Type B pancreatic cell (in vitro differentiated cells): Measurements from ENCODE around the gene VENTX. TPM values are rescaled to one million over a fixed set of nuclear protein-coding genes. Genes with fewer than 3 reads are reported as not detected.

Experiments used
- DNase-seq: peaks from one replicate; pipeline ENCODE4 v3.0.0; 2021; ENCODE audit warnings: mixed read lengths; ENCODE audit not compliant: unreplicated experiment; ENCODE audit errors: extremely low spot score
- H3K27ac Mint-ChIP-seq: 2 replicates; pipeline ENCODE4 v1.8.0; 2021; ENCODE audit warnings: mild to moderate bottlenecking, mixed read lengths
- H3K27me3 Mint-ChIP-seq: 2 replicates; pipeline ENCODE4 v1.8.0; 2021; ENCODE audit warnings: mixed read lengths
- H3K36me3 Mint-ChIP-seq: 2 replicates; pipeline ENCODE4 v1.8.0; 2021; ENCODE audit warnings: mixed read lengths
- H3K4me1 Mint-ChIP-seq: one replicate; pipeline ENCODE4 v1.8.0; 2021; ENCODE audit warnings: mixed read lengths; ENCODE audit not compliant: unreplicated experiment
- H3K4me3 Mint-ChIP-seq: 2 replicates; pipeline ENCODE4 v1.8.0; 2021; ENCODE audit warnings: mild to moderate bottlenecking, mixed read lengths
- H3K9me3 Mint-ChIP-seq: 2 replicates; pipeline ENCODE4 v1.8.0; 2021; ENCODE audit warnings: mixed read lengths
- CTCF ChIP-seq: fragments of 200-600 bp; sonication (generic); conservative IDR thresholded peaks from 2 replicates; pipeline ENCODE4 v1.5.0; 2021; ENCODE audit warnings: antibody characterized with exemption, mild to moderate bottlenecking
- total RNA-seq: library from RNA; stranded (reverse); gene quantifications from 2 replicates; pipeline ENCODE4 v1.2.1, GENCODE V29; 2021; ENCODE audit warnings: low replicate concordance

Gene VENTX
- total RNA-seq, 1 donor from 2014 or later: not detected

- no peak overlapping the region for H3K4me3 Mint-ChIP-seq
- H3K9me3 Mint-ChIP-seq: no peaks in the 10 kb centered on the region
- H3K27me3 Mint-ChIP-seq: no peaks in the 10 kb centered on the region
- H3K27ac Mint-ChIP-seq: no peak overlapping the region
- H3K36me3 Mint-ChIP-seq: no peaks in the 10 kb centered on the region
- no peak for TF ChIP-seq CTCF
- no peaks in the 10 kb centered on the region for H3K4me1 Mint-ChIP-seq
- no peak for DNase-seq
Measured at GRCh38 chr10:133207627-133208026, 30.0 kb upstream of the VENTX start.

- H3K4me1 Mint-ChIP-seq: no peaks in the 10 kb centered on the region
- no peak overlapping the region for H3K27ac Mint-ChIP-seq
- no peak for TF ChIP-seq CTCF
- DNase-seq: no peak
- H3K36me3 Mint-ChIP-seq: no peaks in the 10 kb centered on the region
- H3K9me3 Mint-ChIP-seq: no peaks in the 10 kb centered on the region
- no peaks in the 10 kb centered on the region for H3K27me3 Mint-ChIP-seq
- no peak overlapping the region for H3K4me3 Mint-ChIP-seq
Measured at GRCh38 chr10:133208466-133208865, 29.2 kb upstream of the VENTX start.

- Mint-ChIP-seq H3K27ac (no peak overlapping the region), H3K4me1 (no peaks in the 10 kb centered on the region), H3K4me3 (no peak overlapping the region), H3K27me3 (no peaks in the 10 kb centered on the region), H3K9me3 (no peaks in the 10 kb centered on the region), H3K36me3 (no peaks in the 10 kb centered on the region)
- no peak for DNase-seq
- no peak for TF ChIP-seq CTCF
Measured at GRCh38 chr10:133209117-133209516, 28.5 kb upstream of the VENTX start.

- H3K36me3 Mint-ChIP-seq: no peaks in the 10 kb centered on the region
- H3K9me3 Mint-ChIP-seq: no peaks in the 10 kb centered on the region
- H3K27ac Mint-ChIP-seq: no peak overlapping the region
- no peaks in the 10 kb centered on the region for H3K4me1 Mint-ChIP-seq
- no peak for DNase-seq
- H3K27me3 Mint-ChIP-seq: no peaks in the 10 kb centered on the region
- no peak for TF ChIP-seq CTCF
- no peak overlapping the region for H3K4me3 Mint-ChIP-seq
Measured at GRCh38 chr10:133209641-133210040, 28.0 kb upstream of the VENTX start.

- Mint-ChIP-seq H3K36me3 (no peaks in the 10 kb centered on the region), H3K4me3 (no peak overlapping the region), H3K9me3 (no peaks in the 10 kb centered on the region), H3K4me1 (no peaks in the 10 kb centered on the region), H3K27me3 (no peaks in the 10 kb centered on the region), H3K27ac (no peak overlapping the region)
- TF ChIP-seq CTCF: no peak
- no peak for DNase-seq
Measured at GRCh38 chr10:133210398-133211140, 27.1 kb upstream of the VENTX start.
